Neuronal stem cell (in vitro differentiated cells): ENCODE measurements around the gene SETDB1.
A peak's percentile ranks its signal among the peaks of the same experiment; 100 is the strongest.

ENCODE experiments used
- DNase-seq: peaks from one replicate; pipeline ENCODE4 v3.0.0-alpha.2; 2013; ENCODE audit warnings: low spot score
- H2AFZ ChIP-seq: one replicate; pipeline ENCODE4 v1.6.1; 2013; ENCODE audit warnings: mild to moderate bottlenecking, low read length, inconsistent platforms
- H2AK5ac ChIP-seq: 2 replicates; pipeline ENCODE4 v1.6.1; 2013; ENCODE audit warnings: low read depth, mild to moderate bottlenecking, inconsistent platforms, low read length, moderate library complexity, mixed read lengths
- H2BK120ac ChIP-seq: 2 replicates; pipeline ENCODE4 v1.6.1; 2013; ENCODE audit warnings: low read depth, mild to moderate bottlenecking, inconsistent platforms, low read length, moderate library complexity, mixed read lengths
- H2BK12ac ChIP-seq: one replicate; pipeline ENCODE4 v1.6.1; 2013; ENCODE audit warnings: low read length, inconsistent platforms
- H2BK15ac ChIP-seq: 2 replicates; pipeline ENCODE4 v1.6.1; 2013; ENCODE audit warnings: mild to moderate bottlenecking, low read length, inconsistent platforms, mixed read lengths
- H2BK5ac ChIP-seq: one replicate; pipeline ENCODE4 v1.6.1; 2013; ENCODE audit warnings: inconsistent platforms, mild to moderate bottlenecking, low read length, moderate library complexity
- H3K14ac ChIP-seq: one replicate; pipeline ENCODE4 v1.6.1; 2013; ENCODE audit warnings: low read length, inconsistent platforms
- H3K18ac ChIP-seq: 2 replicates; pipeline ENCODE4 v1.6.1; 2013; ENCODE audit warnings: low read length, inconsistent platforms
- H3K23ac ChIP-seq: 2 replicates; pipeline ENCODE4 v1.6.1; 2013; ENCODE audit warnings: low read depth, mild to moderate bottlenecking, mixed read lengths, low read length, inconsistent platforms; ENCODE audit not compliant: poor library complexity
- H3K27ac ChIP-seq: replicated peaks from 3 replicates; pipeline ENCODE4 v1.5.1; 2013; ENCODE audit warnings: low read length, inconsistent platforms
- H3K27me3 ChIP-seq, 3 experiments: 2 replicates each; pipeline ENCODE4 v1.6.1; 2013; ENCODE audit warnings: low read length in 3 of 3, mild to moderate bottlenecking in 2 of 3, inconsistent platforms in 1 of 3, low read depth in 1 of 3, mixed read lengths in 1 of 3, moderate library complexity in 1 of 3; ENCODE audit not compliant: control insufficient read depth in 3 of 3, insufficient read depth in 3 of 3
- H3K36me3 ChIP-seq, 2 donors: replicated peaks in 1 of 2; 2 replicates each; pipeline ENCODE4 v1.6.1; 2013; ENCODE audit warnings: low read length in 2 of 2; ENCODE audit not compliant: control insufficient read depth in 2 of 2, insufficient read depth in 2 of 2
- H3K4ac ChIP-seq: 2 replicates; pipeline ENCODE4 v1.6.1; 2013; ENCODE audit warnings: inconsistent platforms, mild to moderate bottlenecking, low read length, moderate library complexity
- H3K4me1 ChIP-seq, 2 donors: 1 replicate in 1 of 2; 2 replicates in 1 of 2; pipeline ENCODE4 v1.6.1; 2013; ENCODE audit warnings: low read length in 2 of 2, low read depth in 1 of 2; ENCODE audit not compliant: control insufficient read depth in 2 of 2, insufficient read depth in 1 of 2
- H3K4me2 ChIP-seq: one replicate; pipeline ENCODE4 v1.6.1; 2013; ENCODE audit warnings: mild to moderate bottlenecking, low read length, inconsistent platforms; ENCODE audit not compliant: insufficient read depth, poor library complexity, severe bottlenecking
- H3K4me3 ChIP-seq, 2 donors: 2 replicates each; pipeline ENCODE4 v1.5.1; 2013; ENCODE audit warnings: low read length in 2 of 2, mild to moderate bottlenecking in 2 of 2, inconsistent platforms in 1 of 2, moderate library complexity in 1 of 2
- H3K79me1 ChIP-seq: one replicate; pipeline ENCODE4 v1.6.1; 2013; ENCODE audit warnings: low read depth, mild to moderate bottlenecking, inconsistent platforms, low read length, moderate library complexity
- H3K9ac ChIP-seq: one replicate; pipeline ENCODE4 v1.6.1; 2013; ENCODE audit warnings: mild to moderate bottlenecking, low read depth, low read length, inconsistent platforms; ENCODE audit not compliant: poor library complexity
- H3K9me3 ChIP-seq, 2 donors: replicated peaks in 1 of 2; 2 replicates each; pipeline versions ENCODE3 to v1.6.1; 2013; ENCODE audit warnings: low read length in 2 of 2, mild to moderate bottlenecking in 2 of 2, inconsistent platforms in 1 of 2, low read depth in 1 of 2, mixed read lengths in 1 of 2, moderate library complexity in 1 of 2; ENCODE audit not compliant: control insufficient read depth in 2 of 2, insufficient read depth in 1 of 2
- H4K8ac ChIP-seq: one replicate; pipeline ENCODE4 v1.6.1; 2013; ENCODE audit warnings: low read depth, mild to moderate bottlenecking, inconsistent platforms, low read length, moderate library complexity
- H4K91ac ChIP-seq: one replicate; pipeline ENCODE4 v1.6.1; 2013; ENCODE audit warnings: low read length, low read depth, mild to moderate bottlenecking, inconsistent platforms; ENCODE audit not compliant: poor library complexity
- WGBS, 2 donors: extraction: QIAGEN DNeasy Blood & Tissue Kit; methylation state at CpG; one replicate each; pipeline ENCODE4 v1.1.7; 2013; ENCODE audit warnings: missing lambda C conversion rate in 2 of 2, mixed read lengths in 1 of 2; ENCODE audit not compliant: insufficient read length in 2 of 2, insufficient replicate concordance in 1 of 2; ENCODE audit errors: extremely low coverage in 2 of 2; 5-methylcytosine and 5-hydroxymethylcytosine counted together

Gene SETDB1

DNA sequence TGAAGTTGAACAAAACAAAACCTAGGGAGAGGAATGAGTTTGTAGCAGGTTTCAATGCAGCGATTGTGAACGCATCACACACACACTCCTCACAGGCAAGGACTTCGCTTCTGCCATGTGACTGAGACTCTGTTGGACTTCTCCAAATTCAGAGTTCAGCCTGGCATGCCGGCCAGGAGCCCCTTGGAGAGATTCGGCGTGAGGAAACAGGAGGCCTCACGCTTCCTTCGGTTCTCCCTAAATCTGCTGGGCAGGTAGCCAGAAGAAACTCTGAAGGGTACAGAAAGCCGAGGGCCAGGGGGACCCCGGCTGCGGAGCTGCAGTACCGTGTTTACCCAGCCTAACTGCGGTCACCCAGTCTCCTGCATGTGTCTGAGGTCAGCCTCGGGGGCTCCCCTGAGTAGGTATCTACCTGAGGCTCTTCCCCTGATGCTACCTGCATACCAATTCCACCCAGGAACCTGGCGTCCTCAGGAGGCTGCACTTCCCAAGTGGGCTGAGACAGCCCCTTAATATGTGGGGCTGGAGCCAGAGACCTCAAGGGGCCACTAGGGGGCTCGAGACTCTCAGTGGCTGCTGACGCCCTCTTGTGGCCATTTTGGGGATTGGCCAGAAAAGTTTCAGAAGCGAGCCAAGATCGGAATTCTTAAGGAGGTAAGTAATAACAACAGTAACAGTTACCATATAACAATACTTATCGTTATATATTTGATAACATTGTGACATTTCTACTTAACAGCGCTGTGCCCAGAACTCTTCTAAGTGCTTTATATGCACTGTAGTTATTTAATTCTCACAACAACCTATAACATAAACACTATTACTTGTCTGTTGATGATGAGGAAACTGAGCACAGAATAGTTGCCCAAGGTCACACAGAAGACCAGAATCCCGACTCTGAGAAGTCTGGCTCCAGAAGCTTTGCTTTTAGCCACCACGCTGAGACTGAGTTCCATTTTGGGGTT, 53.2 kb downstream of the SETDB1 start:
- Histone ChIP-seq H3K23ac (no peak overlapping the region), H2AK5ac (no peak overlapping the region), H2BK5ac (peak overlapping the region; percentile 87), H4K8ac (peak overlapping the region; percentile 29), H3K27ac (no peak overlapping the region), H3K9ac (peak overlapping the region; percentile 36), H4K91ac (no peak overlapping the region), H2BK15ac (peak overlapping the region; percentile 98), H3K9me3 (peaks cover 0 to 5% of the 10 kb centered on the region in 2 donors), H3K4ac (no peak overlapping the region), H3K4me2 (no peak overlapping the region), H2AFZ (peak overlapping the region; percentile 86), H2BK12ac (no peak overlapping the region), H2BK120ac (peak overlapping the region; percentile 97), H3K79me1 (no peaks in the 10 kb centered on the region), H3K27me3 (peaks cover 0 to 16% (median 0%) of the 10 kb centered on the region in 3 experiments), H3K14ac (no peak overlapping the region), H3K18ac (peak overlapping the region; percentile 91), H3K4me3 (no peak overlapping the region), H3K4me1 (peaks cover 11 to 22% of the 10 kb centered on the region in 2 donors), H3K36me3 (no peaks in the 10 kb centered on the region)
- no CpG with 5 or more reads among the region's 23 CpGs for WGBS, 2 donors
- DNase-seq = peak; percentile 93

DNA sequence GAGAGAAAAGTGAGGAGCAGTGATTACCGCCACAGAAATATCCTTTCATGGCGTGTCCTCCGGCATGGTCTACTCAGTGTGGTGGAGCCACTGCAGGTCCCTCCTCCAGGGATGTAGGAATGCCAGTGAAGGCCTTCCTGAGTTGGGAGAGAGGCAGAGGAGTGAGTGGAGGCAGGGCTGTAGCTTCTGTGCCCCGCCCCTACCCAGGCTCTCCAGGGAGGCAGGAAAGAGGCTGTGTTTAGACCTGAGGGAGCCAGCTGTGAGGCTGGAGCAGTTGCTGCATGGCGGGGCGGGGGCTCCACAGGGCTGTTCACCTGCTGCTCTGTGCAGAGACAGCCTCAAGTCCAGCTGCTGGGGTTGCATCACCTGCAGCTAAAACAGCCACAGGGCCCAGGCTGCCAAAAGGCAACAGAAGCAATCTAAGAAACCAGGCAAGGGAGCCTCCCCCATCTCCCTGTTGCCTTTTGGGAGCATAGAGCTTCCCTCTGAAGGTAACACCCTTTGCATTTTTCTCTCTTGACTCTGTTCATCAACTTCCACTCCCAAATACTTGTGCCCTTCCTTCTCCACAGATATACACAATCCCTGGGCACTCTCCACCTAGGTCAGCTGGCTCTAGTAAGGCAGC, 55.1 kb downstream of the SETDB1 start:
- H3K27ac ChIP-seq = peak overlapping the region; percentile 18
- H3K18ac ChIP-seq = peak overlapping the region; percentile 58
- H3K27me3 ChIP-seq = peaks cover 0 to 27% (median 0%) of the 10 kb centered on the region in 3 experiments
- H3K9ac ChIP-seq = no peak overlapping the region
- no peak overlapping the region for H3K4me3 ChIP-seq
- no peak overlapping the region for H3K23ac ChIP-seq
- H2BK15ac ChIP-seq = no peak overlapping the region
- WGBS, 2 donors = no CpG with 5 or more reads among the region's 6 CpGs
- no peak overlapping the region for H2BK12ac ChIP-seq
- H3K4me1 ChIP-seq = peaks cover 11 to 22% of the 10 kb centered on the region in 2 donors
- no peaks in the 10 kb centered on the region for H3K79me1 ChIP-seq
- H3K4me2 ChIP-seq = no peak overlapping the region
- peak overlapping the region; percentile 80 for H2AFZ ChIP-seq
- H2BK120ac ChIP-seq = no peak overlapping the region
- H3K4ac ChIP-seq = no peak overlapping the region
- peaks cover 0 to 3% of the 10 kb centered on the region in 2 donors for H3K9me3 ChIP-seq
- peak overlapping the region; percentile 18 for H2AK5ac ChIP-seq
- no peak overlapping the region for H4K8ac ChIP-seq
- H3K36me3 ChIP-seq = no peaks in the 10 kb centered on the region
- H2BK5ac ChIP-seq = no peak overlapping the region
- no peak overlapping the region for H3K14ac ChIP-seq
- H4K91ac ChIP-seq = no peak overlapping the region
- DNase-seq = no peak

DNA sequence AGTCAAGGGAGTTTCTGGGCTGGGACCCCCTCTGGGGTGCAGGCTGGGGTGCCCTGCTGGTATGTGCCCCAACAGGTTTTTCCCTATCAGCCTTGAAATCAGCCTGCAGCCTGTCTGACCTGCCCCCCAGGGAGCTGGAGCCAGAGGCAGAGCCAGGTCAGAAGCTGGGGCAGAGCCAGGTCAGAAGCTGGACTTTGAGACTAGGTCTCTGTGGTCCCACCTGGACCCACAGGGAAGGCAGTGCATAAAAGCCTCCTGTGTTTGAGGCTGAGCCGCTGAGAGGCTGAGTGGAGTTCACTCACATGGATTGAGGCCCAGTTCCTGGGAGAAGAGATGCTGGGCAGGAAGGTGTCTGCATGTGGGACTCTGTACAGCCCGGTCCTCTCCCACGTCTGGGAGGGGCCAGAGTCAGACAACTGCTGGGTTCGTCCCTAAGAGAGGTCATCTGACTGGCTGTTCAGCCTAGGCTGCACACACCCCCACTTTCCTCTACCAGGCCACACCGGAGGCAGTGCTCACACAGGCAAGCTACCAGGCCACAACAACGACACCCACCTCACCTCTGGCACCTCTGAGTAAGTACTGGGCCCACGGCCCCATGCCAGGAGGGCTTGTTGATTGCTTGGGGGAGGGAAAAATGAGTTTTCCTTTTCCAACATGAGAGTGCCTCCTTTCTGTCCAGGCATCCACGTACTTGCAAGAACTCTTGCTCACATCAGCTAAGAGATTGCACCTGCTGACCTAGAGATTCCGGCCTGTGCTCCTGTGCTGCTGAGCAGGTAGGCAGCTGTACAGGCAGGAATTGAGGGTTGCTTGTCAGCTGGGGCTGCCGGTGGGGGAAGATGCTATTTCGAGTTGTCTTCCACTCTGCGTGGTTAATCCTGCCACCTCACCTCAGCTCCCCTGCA, 55.9 kb downstream of the SETDB1 start, which contains the start of gene ANXA9:
ANXA9 (plus strand) TSS at position 488 of the 908 bp plus-strand sequence. CDS start 814 bp downstream, outside the sequence.
- no peak for DNase-seq
- Histone ChIP-seq H2BK15ac (peak within 1 kb of the TSS; percentile 34), H4K8ac (no peak within 1 kb of the TSS), H2AK5ac (peak within 1 kb of the TSS; percentile 18), H3K36me3 (no peaks in the 10 kb centered on the region), H3K18ac (peak within 1 kb of the TSS; percentile 58), H3K27me3 (peaks cover 0 to 24% (median 0%) of the 10 kb centered on the region in 3 experiments), H2BK12ac (peak within 1 kb of the TSS; percentile 2), H2BK5ac (no peak within 1 kb of the TSS), H3K27ac (no peak within 1 kb of the TSS), H3K23ac (no peak within 1 kb of the TSS), H4K91ac (peak within 1 kb of the TSS; percentile 15), H3K4me3 (no peak within 1 kb of the TSS), H3K4me2 (no peak within 1 kb of the TSS), H2BK120ac (no peak within 1 kb of the TSS), H2AFZ (peak within 1 kb of the TSS; percentile 80), H3K79me1 (no peaks in the 10 kb centered on the region), H3K14ac (no peak within 1 kb of the TSS), H3K9me3 (no peaks in the 10 kb centered on the region), H3K4ac (no peak within 1 kb of the TSS), H3K4me1 (peaks cover 11 to 22% of the 10 kb centered on the region in 2 donors), H3K9ac (no peak within 1 kb of the TSS)
- no CpG with 5 or more reads among the region's 12 CpGs for WGBS, 2 donors
